HG03520 (cell line): ENCODE results near the gene CYSTM1.

Source experiments
- ATAC-seq: cut with Tn5 transposase; IDR thresholded peaks from one replicate; pipeline ENCODE4 v1.9.1; 2021; ENCODE audit warnings: mild to moderate bottlenecking, moderate library complexity; ENCODE audit not compliant: unreplicated experiment

CYSTM1 gene

DNA sequence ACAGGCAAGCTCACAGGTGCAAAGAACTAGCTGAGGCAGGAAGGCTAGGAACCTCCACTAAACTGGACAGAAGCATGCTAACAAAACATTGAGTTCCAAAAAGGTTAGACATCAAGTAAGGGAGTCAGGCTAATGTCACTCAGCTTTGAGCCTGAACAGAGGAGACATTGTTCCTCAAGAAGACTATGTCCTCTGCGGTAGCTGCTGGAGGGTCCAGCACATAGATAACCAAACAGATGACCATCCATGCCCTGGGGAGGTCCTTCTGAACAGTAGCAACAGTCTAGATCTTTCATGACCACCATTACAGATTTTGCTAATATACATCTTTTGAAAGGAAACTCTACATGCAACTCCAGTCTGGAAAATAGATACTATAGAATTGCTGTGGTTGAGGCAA lies 57.7 kb downstream of the CYSTM1 start:
- ATAC-seq: no peak

DNA sequence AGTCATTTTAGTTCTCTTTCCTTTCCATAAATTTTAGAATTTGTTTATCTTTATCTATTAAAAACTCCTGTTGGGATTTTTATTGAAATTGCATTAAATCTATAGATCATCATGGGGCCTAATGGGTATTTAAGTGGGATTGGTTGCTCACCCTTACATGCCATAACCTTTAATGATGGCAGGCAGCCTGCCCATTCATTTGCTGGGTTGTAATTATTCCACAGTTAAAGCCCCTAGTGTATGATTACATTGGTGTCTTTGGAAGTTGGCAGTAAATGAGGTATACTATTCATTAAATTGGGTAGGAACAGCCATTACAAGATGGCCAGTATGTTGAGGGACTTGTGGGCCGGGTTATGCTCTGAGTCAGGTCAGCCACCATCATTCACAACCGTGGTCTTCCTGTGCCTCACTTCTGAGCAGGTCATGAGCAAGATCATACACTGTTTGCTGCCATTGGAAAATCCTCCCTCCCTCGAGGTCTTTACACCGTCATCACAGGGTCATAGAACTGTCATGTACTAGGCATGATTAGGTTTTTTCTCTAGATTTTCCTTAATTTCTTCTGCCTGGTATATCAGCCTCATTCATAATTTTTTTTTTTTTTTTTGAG lies 59.5 kb downstream of the CYSTM1 start:
- ATAC-seq: no peak

DNA sequence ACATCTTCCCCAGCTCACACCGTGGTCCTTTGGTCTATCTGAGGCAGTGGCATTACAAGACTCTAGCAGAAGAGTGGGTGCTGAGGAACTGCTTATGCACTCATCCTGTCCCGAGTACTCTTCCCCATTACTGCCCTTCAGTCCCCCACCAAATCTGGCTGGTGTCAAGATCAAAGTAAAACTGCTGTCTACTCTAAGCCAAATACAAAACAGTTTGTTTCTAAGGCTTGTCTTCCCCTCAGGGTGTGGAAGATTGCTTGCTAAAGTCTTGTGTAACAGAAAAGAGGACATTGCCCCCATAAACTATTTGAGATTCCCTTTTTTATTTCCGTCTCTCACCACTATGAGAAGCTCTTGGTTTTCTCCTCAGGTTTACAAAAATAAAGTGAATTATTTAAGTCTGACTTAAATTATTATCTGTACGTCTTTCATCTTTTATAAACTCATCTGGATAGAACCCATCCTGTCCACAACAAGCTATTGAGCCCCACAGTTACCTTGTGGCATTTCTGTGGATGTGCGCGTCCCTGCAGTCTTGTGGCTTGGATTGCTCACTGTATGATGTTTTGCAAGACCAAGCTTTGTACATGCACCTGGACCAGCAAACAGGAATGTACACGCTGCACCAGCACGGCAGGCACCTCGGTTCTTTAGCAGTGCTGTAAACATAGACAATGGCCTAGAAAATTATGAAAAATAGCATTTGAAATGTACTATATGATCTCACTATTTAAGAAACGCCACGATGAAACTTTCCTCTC lies 61.0 kb downstream of the CYSTM1 start:
- no peak for ATAC-seq

DNA sequence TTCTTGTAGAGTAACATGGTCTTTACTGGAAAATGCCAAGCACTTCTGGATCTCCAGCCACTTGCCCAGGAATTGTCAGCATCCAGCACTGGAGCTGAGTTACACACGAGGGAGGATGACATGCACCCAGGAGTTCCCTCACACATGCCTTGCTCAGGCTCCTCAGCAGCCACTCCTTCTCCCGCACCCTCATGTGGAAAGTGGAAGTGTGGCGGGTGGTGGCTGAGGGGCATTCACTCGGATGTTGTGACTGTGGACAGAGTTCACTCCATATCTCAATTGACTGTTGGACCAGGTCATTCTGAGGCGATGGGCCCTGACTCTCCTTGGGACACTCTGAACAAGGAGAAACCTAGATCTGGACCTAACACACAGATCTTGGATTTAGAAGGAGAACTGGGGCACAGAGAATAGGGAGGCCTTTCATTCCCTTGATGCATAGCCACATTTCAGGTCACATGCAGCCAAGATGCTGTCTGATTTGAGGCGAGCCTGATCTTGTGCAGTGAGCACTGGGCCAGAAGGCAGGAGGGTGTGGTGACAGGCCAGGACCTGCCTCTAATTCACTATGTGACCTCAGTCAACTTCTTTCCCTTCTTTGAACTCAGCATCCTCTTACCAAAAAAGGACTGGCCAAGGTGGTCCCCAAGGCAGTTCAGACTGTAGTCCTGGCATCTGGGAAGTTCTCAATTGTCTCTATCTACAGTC lies 62.1 kb downstream of the CYSTM1 start:
- no peak for ATAC-seq

DNA sequence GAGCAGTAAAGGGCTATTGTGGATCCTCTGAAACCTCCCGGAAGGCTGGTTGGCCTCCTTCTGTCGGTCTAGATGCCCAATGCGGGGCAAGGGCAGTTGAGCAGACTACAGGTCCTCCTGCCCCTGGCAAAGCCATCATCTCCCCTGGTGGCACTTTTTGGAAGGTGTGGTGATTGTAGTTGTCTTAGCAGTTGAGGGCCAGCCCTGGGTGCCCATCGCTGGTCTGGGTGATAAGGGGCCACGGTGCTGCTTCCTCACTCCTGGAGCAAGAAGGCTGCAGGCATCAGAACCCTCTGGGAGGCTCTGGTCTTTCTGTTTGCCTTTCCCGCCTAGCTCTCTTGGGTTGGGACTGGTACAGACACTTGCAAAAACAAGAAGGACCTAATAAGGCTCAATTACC lies 63.8 kb downstream of the CYSTM1 start:
- ATAC-seq: no peak

DNA sequence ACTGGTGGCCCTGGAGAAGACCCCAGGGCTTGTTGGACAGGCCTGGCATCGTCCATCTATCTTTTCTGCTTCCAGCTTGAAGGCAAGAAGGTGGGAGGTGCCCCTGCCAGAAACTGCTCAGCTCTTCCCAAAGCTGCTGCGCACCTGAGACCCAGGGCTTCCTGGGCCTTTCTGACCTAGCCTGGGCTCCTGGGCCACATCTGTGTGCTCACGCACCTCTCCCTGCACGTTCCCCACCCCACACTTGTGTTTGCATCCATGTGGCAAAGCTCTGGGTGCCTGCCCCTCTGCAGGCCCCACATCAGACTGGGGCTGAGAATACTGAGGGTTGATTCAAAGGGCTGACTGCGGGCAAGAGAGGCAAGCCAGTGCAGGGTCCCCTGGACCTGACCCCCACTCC lies 64.5 kb downstream of the CYSTM1 start:
- no peak for ATAC-seq

DNA sequence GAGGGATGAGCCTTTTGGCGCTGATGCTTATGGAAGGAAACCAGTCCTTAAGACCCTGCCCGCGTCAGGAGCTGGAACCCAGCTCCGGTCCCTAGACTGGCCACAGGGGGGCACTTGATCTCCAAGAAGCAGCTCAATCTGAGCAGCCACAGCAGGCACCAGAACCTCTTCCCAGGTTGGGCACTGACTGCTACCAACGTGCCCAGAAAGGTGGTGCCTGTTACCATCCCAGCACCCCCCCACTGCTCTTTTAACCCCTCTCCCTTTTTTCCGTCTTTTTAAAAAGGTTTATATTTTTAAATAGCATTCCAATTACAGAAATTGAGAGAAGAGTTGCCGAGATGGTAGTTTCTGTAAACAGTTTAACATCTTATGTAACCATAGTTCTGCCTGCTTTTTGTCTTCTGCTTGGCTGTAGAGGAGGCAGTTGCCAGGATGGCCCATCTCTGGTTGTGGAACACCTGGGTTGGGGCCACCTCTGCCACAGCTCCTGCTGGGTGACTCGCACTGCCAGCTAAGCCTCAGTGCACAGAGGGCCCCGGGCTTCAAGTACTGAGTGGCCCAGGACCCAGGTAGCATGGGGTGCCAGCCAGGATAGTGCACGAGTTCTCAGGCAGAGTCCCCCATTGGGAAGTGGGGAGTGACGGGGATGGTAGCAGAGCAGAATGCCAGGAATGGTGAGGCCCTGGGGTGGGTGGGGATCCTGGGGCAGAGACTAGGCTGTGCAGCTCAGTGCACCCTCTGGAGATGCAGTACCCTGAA lies 65.1 kb downstream of the CYSTM1 start:
- ATAC-seq: no peak

DNA sequence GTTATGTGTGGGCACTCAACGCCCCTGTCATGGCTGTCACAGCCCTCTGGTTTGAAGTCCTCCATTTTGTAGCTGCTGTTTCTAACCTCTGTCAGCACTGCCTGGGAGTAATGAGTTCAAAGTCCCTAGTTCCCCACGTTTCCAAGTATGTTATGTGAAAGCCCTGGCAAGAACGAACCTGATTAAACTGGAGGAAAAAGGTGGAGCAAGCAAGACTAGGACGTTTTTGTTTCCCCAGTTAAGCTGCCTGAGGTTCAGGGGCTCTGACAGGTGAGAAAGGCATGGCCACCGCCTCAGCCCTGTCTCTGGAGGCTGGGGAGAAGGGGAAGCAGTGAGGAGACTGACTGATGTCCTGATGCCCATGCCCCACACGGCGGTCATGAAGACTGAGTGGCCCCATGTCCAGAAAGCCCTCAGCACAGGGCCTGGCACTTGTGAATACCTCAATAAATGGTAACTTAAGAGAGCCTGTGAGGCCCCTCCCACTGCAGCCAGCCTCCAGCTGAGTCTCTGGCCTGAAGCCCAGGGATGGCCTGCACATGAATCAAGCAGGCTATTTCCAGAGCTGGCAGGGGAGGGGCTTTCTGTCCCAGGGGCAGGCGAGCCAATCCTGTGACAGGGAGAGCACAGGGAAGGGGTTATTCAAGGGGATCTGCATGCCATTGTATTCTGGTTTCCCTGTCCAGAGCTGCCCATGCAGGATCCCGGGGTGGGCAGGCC lies 66.2 kb downstream of the CYSTM1 start:
- ATAC-seq: no peak

DNA sequence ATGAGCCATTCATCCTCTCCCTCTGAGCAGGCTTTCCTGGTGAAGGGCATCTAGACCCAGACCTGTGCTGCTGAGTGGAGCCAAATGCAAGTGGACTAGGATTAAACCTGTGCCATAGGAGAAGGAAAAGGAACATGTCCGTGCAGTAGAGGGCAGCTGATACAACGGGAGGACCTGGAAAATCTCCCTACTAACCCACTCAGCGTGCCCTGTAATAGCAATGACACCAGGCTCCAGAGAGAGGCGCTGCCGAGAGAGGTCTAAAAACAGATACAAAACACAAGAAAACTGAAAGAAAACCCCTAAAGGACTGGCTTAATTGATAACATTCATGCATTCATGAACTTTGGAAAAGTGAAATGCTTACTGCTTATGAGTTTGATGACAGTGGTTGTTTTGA lies 67.1 kb downstream of the CYSTM1 start:
- ATAC-seq: no peak

DNA sequence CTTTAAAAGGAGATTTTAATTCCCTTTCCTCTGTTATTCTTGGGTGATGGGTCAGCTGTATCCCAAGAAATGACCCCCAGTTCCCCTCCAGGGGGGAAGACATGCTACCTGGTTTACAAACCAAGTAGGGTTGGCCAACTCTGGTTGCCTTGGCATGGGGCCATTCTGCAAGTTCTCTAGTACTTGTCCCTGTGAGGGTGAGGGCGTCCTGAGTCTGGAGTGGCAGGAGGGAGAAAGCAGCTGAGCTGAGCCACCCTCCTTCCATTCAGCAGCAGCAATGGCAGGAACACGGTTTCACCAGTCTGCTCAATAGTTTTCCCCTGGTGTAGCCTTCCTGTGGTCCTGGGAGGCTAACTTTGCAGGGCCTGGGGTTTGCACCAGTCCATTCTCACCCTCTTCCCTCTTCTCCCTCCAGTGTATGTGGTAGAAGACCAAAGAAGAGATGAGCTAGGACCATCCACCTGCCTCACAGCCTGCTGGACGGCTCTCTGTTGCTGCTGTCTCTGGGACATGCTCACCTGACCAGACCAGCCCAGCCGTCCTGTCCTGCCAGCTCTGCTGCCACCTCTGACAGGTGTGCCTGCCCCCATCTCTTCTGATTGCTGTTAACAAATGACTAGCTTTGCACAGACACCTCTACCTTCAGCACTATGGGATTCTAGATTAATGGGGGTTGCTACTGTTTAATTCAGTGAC lies 68.0 kb downstream of the CYSTM1 start:
- ATAC-seq: no peak

DNA sequence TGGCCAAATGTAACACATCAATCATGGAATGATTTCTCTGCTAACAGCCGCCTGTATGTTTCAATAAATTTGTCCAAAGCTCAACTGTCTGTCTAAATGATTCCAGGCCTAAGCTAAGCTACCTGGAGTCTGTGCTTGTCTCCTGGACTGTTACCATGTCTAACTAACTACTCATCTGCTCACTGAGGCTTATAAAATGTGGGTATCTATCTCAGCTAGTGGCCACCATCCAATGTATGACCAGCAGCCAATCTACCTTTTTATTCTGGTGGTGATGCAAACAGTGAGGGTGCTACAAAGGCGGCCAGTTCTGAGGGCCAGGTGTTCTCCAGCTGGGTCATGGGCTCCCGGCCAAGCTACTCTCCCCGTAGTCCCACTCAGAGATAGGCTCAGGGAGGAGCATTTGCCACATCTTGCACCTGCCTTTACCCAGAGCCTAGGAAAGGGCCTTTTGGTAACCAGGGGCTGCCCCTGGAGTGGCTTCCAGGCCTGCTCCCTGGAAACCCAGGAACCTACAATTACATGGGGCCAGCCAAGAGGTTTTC lies 68.8 kb downstream of the CYSTM1 start:
- no peak for ATAC-seq

DNA sequence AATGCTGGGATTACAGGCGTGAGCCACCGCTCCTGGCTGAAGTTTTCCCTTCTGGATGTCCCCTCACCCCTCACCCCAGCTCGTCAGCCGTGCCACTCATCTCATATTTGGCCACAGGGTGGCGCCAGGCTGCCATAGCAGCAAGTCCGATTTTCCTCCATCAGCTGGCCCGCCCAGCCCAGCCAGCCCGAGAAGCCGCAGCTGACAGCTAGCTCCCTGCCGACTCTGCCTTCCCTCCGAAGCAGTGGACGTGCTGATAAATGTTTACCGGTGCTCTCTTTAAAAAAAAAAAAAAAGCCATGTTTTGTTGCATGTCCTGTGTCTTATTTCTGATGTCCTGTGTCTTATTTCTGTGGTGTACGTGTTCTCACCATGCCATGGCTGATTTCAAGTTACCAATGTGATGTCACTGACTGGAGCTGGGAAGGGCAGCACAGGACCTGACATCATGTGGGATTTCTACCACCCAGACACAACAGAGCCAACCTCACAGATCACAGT lies 69.6 kb downstream of the CYSTM1 start:
- no peak for ATAC-seq

DNA sequence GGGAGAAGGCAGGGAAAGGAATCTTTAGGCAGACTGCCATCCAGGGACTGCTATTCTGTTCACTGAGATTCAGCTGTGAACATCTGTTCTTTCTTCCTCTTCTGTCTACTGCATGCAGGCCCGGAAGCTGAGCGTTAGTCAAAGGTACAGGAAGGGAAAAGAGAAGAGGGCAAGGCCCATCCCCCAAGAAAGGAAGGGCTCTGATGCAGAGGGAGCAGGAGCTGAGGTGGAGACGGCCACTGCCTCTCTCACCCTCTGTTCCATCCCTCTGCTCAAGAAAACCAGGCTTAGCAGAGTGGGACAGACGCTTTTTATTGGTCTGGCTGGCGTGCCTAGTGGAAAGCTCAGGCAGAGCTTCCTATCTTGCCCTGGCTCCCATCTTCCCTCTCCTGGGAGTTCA lies 70.4 kb downstream of the CYSTM1 start:
- ATAC-seq: no peak

DNA sequence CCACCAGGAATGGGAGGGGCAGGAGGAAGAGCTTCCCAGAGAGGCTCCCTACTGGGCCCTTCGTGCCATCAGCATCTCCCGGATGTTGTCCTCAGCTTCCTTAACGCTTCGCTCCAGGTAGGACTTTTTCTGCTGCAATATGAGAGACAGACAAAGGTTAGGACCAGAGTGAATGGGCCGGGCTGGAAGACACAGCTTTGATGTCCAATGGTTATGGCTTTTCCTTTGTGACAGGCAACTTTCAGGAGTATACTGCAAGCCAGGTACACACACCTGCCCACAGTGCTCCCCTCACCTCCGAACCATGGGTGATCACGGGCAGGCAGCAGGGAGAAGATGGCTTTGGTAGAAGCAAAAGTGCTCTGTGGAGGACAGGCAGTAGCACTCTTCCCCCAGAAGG lies 70.9 kb downstream of the CYSTM1 start:
- no peak for ATAC-seq

DNA sequence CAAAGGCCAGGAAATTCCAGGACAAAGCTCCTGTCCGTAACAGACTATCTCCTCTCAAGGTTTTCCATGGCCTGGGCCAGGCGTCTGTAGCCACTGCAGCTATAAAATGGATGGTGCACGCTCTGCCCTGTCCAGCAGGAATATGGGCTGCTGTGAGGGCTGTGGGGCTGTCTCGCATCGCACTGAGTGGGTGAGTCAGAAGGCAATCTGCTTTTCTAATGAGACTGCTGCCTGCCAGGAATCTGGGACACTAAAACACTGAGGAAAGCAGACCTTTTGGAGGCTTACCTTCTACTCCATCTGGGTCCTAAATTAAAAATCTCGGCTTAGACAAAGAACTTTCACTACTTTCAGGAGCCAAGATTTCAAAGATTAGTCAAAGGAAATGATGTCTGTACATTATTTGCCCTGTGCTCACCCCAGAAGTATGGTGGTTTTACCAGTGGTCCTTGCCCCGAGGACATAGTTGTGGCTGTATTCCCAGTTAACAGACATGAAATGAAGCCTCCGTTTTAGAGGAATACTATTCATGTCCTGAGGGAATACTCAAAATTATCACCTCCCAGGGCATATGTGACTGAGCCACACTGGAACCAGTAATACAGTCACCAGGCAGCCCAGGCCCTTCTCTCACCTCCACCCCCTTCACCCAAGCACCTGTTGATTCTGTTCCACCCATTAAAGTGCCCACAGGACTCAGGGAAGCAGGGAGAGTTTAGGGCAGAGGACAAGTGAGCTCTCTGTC lies 71.6 kb downstream of the CYSTM1 start:
- ATAC-seq: no peak

DNA sequence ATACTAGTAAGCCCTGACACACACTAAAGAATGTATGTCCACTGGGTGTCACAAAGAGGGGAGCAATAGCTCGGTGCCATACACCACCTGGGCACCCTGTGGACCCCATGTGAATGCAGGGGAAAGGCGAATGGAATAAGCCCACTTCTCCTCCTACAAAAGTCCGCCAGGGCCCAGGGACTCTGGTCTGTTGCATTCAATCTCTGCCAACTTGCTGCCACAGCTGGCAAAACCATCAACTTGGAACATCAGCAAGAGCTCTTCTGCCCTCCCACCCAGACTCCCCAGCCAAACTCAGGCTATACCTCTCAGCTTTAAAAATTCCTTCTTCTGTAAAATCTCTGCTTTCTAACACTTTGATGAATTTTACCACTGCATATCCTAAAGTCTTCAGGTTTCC lies 73.4 kb downstream of the CYSTM1 start:
- ATAC-seq: no peak

DNA sequence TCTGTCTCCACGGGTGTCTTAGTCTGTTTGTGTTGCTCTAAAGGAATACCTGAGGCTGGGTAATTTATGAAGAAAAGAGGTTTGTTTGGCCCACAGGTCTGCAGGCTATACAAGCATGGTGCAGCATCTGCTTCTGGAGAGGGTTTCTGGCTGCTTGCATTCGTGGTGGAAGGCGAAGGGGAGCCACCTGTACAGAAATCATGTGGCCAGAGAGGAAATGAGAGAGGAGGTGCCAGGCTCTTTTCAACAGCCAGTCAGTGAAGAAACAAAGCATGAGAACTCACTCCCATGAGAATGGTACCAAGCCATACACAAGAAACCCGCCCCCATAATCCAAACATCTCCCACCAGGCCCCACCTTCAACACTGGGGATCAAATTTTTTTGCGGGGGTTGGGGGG lies 74.5 kb downstream of the CYSTM1 start:
- no peak for ATAC-seq

DNA sequence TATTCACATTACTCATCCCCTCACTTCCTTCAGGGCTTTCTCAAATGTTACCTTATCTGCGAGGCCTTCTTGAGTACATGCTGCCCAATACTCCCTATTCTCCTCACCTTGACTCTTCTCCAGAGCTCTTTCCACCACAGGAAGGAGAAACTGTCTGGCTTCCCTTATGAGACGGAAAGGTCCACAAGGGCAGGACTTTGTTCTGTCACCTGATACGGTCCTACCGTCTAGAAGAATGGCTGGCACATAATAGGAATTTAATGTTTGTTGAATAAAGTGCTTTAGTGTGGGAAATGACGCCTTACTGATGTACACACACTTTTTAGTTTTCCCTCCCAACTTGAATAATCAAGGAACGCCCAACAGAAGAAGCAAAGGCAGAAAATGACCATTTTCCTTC lies 75.4 kb downstream of the CYSTM1 start:
- no peak for ATAC-seq

DNA sequence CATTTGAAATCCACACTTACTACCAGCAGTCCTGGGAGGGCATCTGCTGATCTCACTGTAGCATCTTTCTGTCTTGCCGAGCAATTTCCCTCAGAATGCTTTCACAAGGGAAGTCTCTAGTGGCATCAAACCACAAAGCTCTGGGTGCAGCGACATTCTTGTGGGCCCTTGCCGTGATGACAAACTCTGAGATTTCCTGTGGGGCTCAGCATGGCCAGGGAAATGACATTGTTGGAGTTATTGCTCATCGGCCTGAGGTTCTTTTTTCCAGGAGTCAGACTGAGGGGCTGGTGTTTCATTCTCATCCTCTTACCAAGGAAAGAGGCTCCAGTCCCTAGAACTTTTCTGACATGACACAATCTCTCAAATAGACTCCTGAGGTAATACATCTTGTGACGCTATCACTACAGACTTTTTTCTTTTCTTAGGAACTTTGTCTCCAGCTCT lies 76.6 kb downstream of the CYSTM1 start:
- ATAC-seq: no peak
